Activated T-helper 1 cell treated with anti-CD3 and anti-CD28 coated beads, Interleukin-12 subunit alpha, Interleukin-12 subunit beta, Interleukin-2, Interleukin-4 antibody, amounts not matched to agents 30 ng/mL and 10 ng/mL and 1 ng/mL, durations not matched to agents 14 hours and 24 hours and 36 hours (primary cell): ENCODE data around the gene RGP1. TPM values are rescaled to one million over a fixed set of nuclear protein-coding genes. Genes with fewer than 3 reads are reported as not detected.
A peak's percentile ranks its signal among the peaks of the same experiment; 100 is the strongest.

Experiments
- DNase-seq: peaks from one replicate; pipeline ENCODE4 v3.0.0; 2021; ENCODE audit warnings: low spot score
- H3K27ac Mint-ChIP-seq: one replicate; pipeline ENCODE4 v1.8.0; 2021; ENCODE audit warnings: mild to moderate bottlenecking, mixed read lengths
- H3K27me3 Mint-ChIP-seq: one replicate; pipeline ENCODE4 v1.8.0; 2022; ENCODE audit warnings: mild to moderate bottlenecking, moderate library complexity, mixed read lengths; ENCODE audit not compliant: insufficient read depth
- H3K36me3 Mint-ChIP-seq: one replicate; pipeline ENCODE4 v1.8.0; 2021; ENCODE audit warnings: low read depth, mixed read lengths
- H3K4me1 Mint-ChIP-seq: one replicate; pipeline ENCODE4 v1.8.0; 2021; ENCODE audit warnings: low read depth, mixed read lengths
- H3K4me3 Mint-ChIP-seq: one replicate; pipeline ENCODE4 v1.8.0; 2021; ENCODE audit warnings: mild to moderate bottlenecking, moderate library complexity, mixed read lengths
- H3K9me3 Mint-ChIP-seq: one replicate; pipeline ENCODE4 v1.8.0; 2021; ENCODE audit warnings: mixed read lengths
- intact Hi-C: fragments of 100-400 bp; cut with micrococcal nuclease; formaldehyde crosslinking; loops from one replicate; pipeline ENCODE4 v1.15.1; 2024
- total RNA-seq: library from RNA; stranded (reverse); gene quantifications from 2 replicates; pipeline ENCODE4 v1.2.3, GENCODE V29; 2022

Gene RGP1
- total RNA-seq, 1 donor from 2014 or later: 18.9 TPM

- H3K4me1 Mint-ChIP-seq: peaks cover 33% of the 10 kb centered on the region
- intact Hi-C loops: no loop called here
- H3K36me3 Mint-ChIP-seq: peaks cover 55% of the 10 kb centered on the region
- no peak overlapping the region for H3K4me3 Mint-ChIP-seq
- no peaks in the 10 kb centered on the region for H3K27me3 Mint-ChIP-seq
- H3K9me3 Mint-ChIP-seq: no peaks in the 10 kb centered on the region
- no peak for DNase-seq
- H3K27ac Mint-ChIP-seq: no peak overlapping the region
Observed at GRCh38 chr9:35738924-35739323, 10.2 kb upstream of the RGP1 start.

GRCh38 chr9:35740243-35740642 lies 8.8 kb upstream of the RGP1 start:
- peaks cover 28% of the 10 kb centered on the region for H3K4me1 Mint-ChIP-seq
- no peak for DNase-seq
- no peak overlapping the region for H3K4me3 Mint-ChIP-seq
- H3K27ac Mint-ChIP-seq: no peak overlapping the region
- no peaks in the 10 kb centered on the region for H3K27me3 Mint-ChIP-seq
- H3K36me3 Mint-ChIP-seq: peaks cover 55% of the 10 kb centered on the region
- intact Hi-C loops: no loop called here
- H3K9me3 Mint-ChIP-seq: no peaks in the 10 kb centered on the region

- Mint-ChIP-seq H3K27ac (no peak overlapping the region), H3K27me3 (no peaks in the 10 kb centered on the region), H3K4me1 (peaks cover 34% of the 10 kb centered on the region), H3K9me3 (no peaks in the 10 kb centered on the region), H3K4me3 (no peak overlapping the region), H3K36me3 (peaks cover 51% of the 10 kb centered on the region)
- intact Hi-C loops: no loop called here
- no peak for DNase-seq
Observed at GRCh38 chr9:35741740-35742139, 7.3 kb upstream of the RGP1 start.

GRCh38 chr9:35743452-35743851 lies 5.6 kb upstream of the RGP1 start:
- no peak for DNase-seq
- Mint-ChIP-seq H3K36me3 (peaks cover 42% of the 10 kb centered on the region), H3K4me1 (peaks cover 51% of the 10 kb centered on the region), H3K27me3 (no peaks in the 10 kb centered on the region), H3K27ac (no peak overlapping the region), H3K4me3 (no peak overlapping the region), H3K9me3 (no peaks in the 10 kb centered on the region)
- intact Hi-C loops: no loop called here

- H3K36me3 Mint-ChIP-seq: peaks cover 36% of the 10 kb centered on the region
- no peak for DNase-seq
- no peak overlapping the region for H3K27ac Mint-ChIP-seq
- H3K4me1 Mint-ChIP-seq: peaks cover 52% of the 10 kb centered on the region
- no peaks in the 10 kb centered on the region for H3K27me3 Mint-ChIP-seq
- H3K4me3 Mint-ChIP-seq: no peak overlapping the region
- H3K9me3 Mint-ChIP-seq: no peaks in the 10 kb centered on the region
- intact Hi-C loops: no loop called here
Observed at GRCh38 chr9:35743880-35744518, 5.1 kb upstream of the RGP1 start.

- H3K36me3 Mint-ChIP-seq: peaks cover 30% of the 10 kb centered on the region
- no peak for DNase-seq
- intact Hi-C loops: loop anchor here (5.0 kb wide), 1 partner anchor 633 kb away; no protein-coding TSS in a partner anchor
- no peaks in the 10 kb centered on the region for H3K27me3 Mint-ChIP-seq
- peak overlapping the region; percentile 67 for H3K4me3 Mint-ChIP-seq
- peaks cover 60% of the 10 kb centered on the region for H3K4me1 Mint-ChIP-seq
- H3K9me3 Mint-ChIP-seq: no peaks in the 10 kb centered on the region
- no peak overlapping the region for H3K27ac Mint-ChIP-seq
Observed at GRCh38 chr9:35745569-35745968, 3.5 kb upstream of the RGP1 start.

GRCh38 chr9:35746583-35746982 lies 2.5 kb upstream of the RGP1 start:
- no peaks in the 10 kb centered on the region for H3K9me3 Mint-ChIP-seq
- intact Hi-C loops: loop anchor here (5.0 kb wide), 1 partner anchor 634 kb away; no protein-coding TSS in a partner anchor
- peaks cover 34% of the 10 kb centered on the region for H3K36me3 Mint-ChIP-seq
- DNase-seq: no peak
- H3K27me3 Mint-ChIP-seq: no peaks in the 10 kb centered on the region
- peak overlapping the region; percentile 89 for H3K4me3 Mint-ChIP-seq
- H3K4me1 Mint-ChIP-seq: peaks cover 58% of the 10 kb centered on the region
- no peak overlapping the region for H3K27ac Mint-ChIP-seq

GRCh38 chr9:35748242-35748857 lies 737 bp upstream of the RGP1 start:
- no peaks in the 10 kb centered on the region for H3K9me3 Mint-ChIP-seq
- peak overlapping the region; percentile 60 for H3K27ac Mint-ChIP-seq
- no peaks in the 10 kb centered on the region for H3K27me3 Mint-ChIP-seq
- DNase-seq: no peak
- intact Hi-C loops: loop anchor here (1.0 to 5.0 kb wide), 3 partner anchors 12 to 636 kb away; partner anchors contain the start of genes FAM221B and TMEM8B
- H3K4me1 Mint-ChIP-seq: peaks cover 44% of the 10 kb centered on the region
- H3K4me3 Mint-ChIP-seq: peak overlapping the region; percentile 89
- peaks cover 34% of the 10 kb centered on the region for H3K36me3 Mint-ChIP-seq

- Mint-ChIP-seq H3K4me1 (peaks cover 40% of the 10 kb centered on the region), H3K9me3 (no peaks in the 10 kb centered on the region), H3K27ac (peak overlapping the region; percentile 73), H3K4me3 (peak overlapping the region; percentile 95), H3K36me3 (peaks cover 28% of the 10 kb centered on the region), H3K27me3 (no peaks in the 10 kb centered on the region)
- intact Hi-C loops: loop anchor here (1.0 to 5.0 kb wide), 6 partner anchors 8 to 637 kb away; partner anchors contain the start of genes CREB3, FAM221B, HINT2 and TLN1
- DNase-seq: peak; percentile 41
Observed at GRCh38 chr9:35749515-35750255, 598 bp downstream of the RGP1 start.

- Mint-ChIP-seq H3K9me3 (no peaks in the 10 kb centered on the region), H3K27ac (peak overlapping the region; percentile 73), H3K4me3 (peak overlapping the region; percentile 95), H3K4me1 (peaks cover 40% of the 10 kb centered on the region), H3K27me3 (no peaks in the 10 kb centered on the region), H3K36me3 (peaks cover 26% of the 10 kb centered on the region)
- intact Hi-C loops: no loop called here
- DNase-seq: no peak
Observed at GRCh38 chr9:35750256-35750531, 1.1 kb downstream of the RGP1 start.

GRCh38 chr9:35753466-35753865 lies 4.4 kb downstream of the RGP1 start:
- no peak overlapping the region for H3K27ac Mint-ChIP-seq
- peaks cover 37% of the 10 kb centered on the region for H3K4me1 Mint-ChIP-seq
- no peak for DNase-seq
- peaks cover 24% of the 10 kb centered on the region for H3K36me3 Mint-ChIP-seq
- intact Hi-C loops: no loop called here
- no peaks in the 10 kb centered on the region for H3K27me3 Mint-ChIP-seq
- no peak overlapping the region for H3K4me3 Mint-ChIP-seq
- H3K9me3 Mint-ChIP-seq: no peaks in the 10 kb centered on the region

- no peak for DNase-seq
- H3K27ac Mint-ChIP-seq: no peak within 1 kb of the TSS
- H3K36me3 Mint-ChIP-seq: peaks cover 28% of the 10 kb centered on the region
- H3K9me3 Mint-ChIP-seq: no peaks in the 10 kb centered on the region
- no peak within 1 kb of the TSS for H3K4me3 Mint-ChIP-seq
- H3K4me1 Mint-ChIP-seq: peaks cover 43% of the 10 kb centered on the region
- H3K27me3 Mint-ChIP-seq: no peaks in the 10 kb centered on the region
- intact Hi-C loops: no loop called here
Observed at GRCh38 chr9:35754264-35754663, 5.2 kb downstream of the RGP1 start, which contains the start of gene MSMP. Gene MSMP (minus strand): TSS chr9:35754276. CDS start chr9:35754129, 147 bp downstream.

- Mint-ChIP-seq H3K9me3 (no peaks in the 10 kb centered on the region), H3K4me3 (peak overlapping the region; percentile 100), H3K4me1 (peaks cover 43% of the 10 kb centered on the region), H3K27ac (no peak overlapping the region), H3K36me3 (peaks cover 28% of the 10 kb centered on the region), H3K27me3 (no peaks in the 10 kb centered on the region)
- intact Hi-C loops: loop anchor here (5.0 kb wide), 1 partner anchor 437 kb away; the partner anchor contains the start of gene CLTA
- DNase-seq: no peak
Observed at GRCh38 chr9:35755071-35755470, 6.0 kb downstream of the RGP1 start.
